Measurements from ENCODE around the gene TAS2R40. TPM values are rescaled to one million over a fixed set of nuclear protein-coding genes. Genes with fewer than 3 reads are reported as not detected.

Gene TAS2R40
- polyA plus RNA-seq, 1 donor from 2014 or later: not detected

- H3K9ac ChIP-seq (ENCODE audit: low read length): no peak overlapping the region
- no peak overlapping the region for H3K4me3 ChIP-seq (ENCODE audit: low read length)
- H3K27me3 ChIP-seq (ENCODE audit: insufficient read depth, low read depth, low read length): no peaks in the 10 kb centered on the region
Observed at GRCh38 chr7:143259765-143260164, 37.9 kb downstream of the TAS2R40 start.

GRCh38 chr7:143261901-143262300 lies 40.1 kb downstream of the TAS2R40 start:
- no peak for TF ChIP-seq EP300 (conservative IDR thresholded peaks at IDR 0.05; ENCODE audit: poor library complexity, severe bottlenecking)
- no peak for TF ChIP-seq MXI1 (conservative IDR thresholded peaks at IDR 0.05; ENCODE audit: poor library complexity, severe bottlenecking)
- no peak for TF ChIP-seq POLR2AphosphoS5 (IDR thresholded peaks at IDR 0.05)
- TF ChIP-seq RAD21 (conservative IDR thresholded peaks at IDR 0.05): no peak
- TF ChIP-seq SMC3 (conservative IDR thresholded peaks at IDR 0.05; ENCODE audit: poor library complexity): no peak
- TF ChIP-seq REST (IDR thresholded peaks at IDR 0.05; ENCODE audit: borderline replicate concordance): no peak
- no peak for TF ChIP-seq TAF1 (IDR thresholded peaks at IDR 0.05; ENCODE audit: low read depth)
- no peak for TF ChIP-seq CTCF (IDR thresholded peaks at IDR 0.05; ENCODE audit: poor library complexity, severe bottlenecking)
- no peak for TF ChIP-seq EZH2 (IDR thresholded peaks at IDR 0.05; ENCODE audit: borderline replicate concordance, insufficient read depth, low read length, poor library complexity, severe bottlenecking)
- no peaks in the 10 kb centered on the region for H3K27me3 ChIP-seq (ENCODE audit: insufficient read depth, low read depth, low read length)
- H4K20me1 ChIP-seq (ENCODE audit: insufficient read depth): no peaks in the 10 kb centered on the region
- H3K36me3 ChIP-seq (ENCODE audit: insufficient read depth, low read length): no peaks in the 10 kb centered on the region
- no peaks in the 10 kb centered on the region for H3K9me2 ChIP-seq (ENCODE audit: insufficient read depth, low read length)
- no peaks in the 10 kb centered on the region for H3K79me2 ChIP-seq (replicated peaks; ENCODE audit: insufficient read depth, low read length)
- no peaks in the 10 kb centered on the region for H3K9me3 ChIP-seq (ENCODE audit: low read length)
- H3F3A ChIP-seq (ENCODE audit: insufficient read depth, low read length, poor library complexity, severe bottlenecking): no peaks in the 10 kb centered on the region
- H3K4me3 ChIP-seq (ENCODE audit: low read length): no peak overlapping the region
- no peak overlapping the region for H3K4me2 ChIP-seq (ENCODE audit: low read length)
- no peak overlapping the region for H2AFZ ChIP-seq (ENCODE audit: low read depth, low read length)
- H3K9ac ChIP-seq (ENCODE audit: low read length): no peak overlapping the region
- H3K27ac ChIP-seq (ENCODE audit: low read length): no peak overlapping the region

More at GRCh38 chr7:143259765-143260164, 37.9 kb downstream of the TAS2R40 start:
- Histone ChIP-seq H3K9me2 (ENCODE audit: insufficient read depth, low read length) (no peaks in the 10 kb centered on the region), H3F3A (ENCODE audit: insufficient read depth, low read length, poor library complexity, severe bottlenecking) (no peaks in the 10 kb centered on the region), H3K79me2 (replicated peaks; ENCODE audit: insufficient read depth, low read length) (no peaks in the 10 kb centered on the region), H3K4me2 (ENCODE audit: low read length) (no peak overlapping the region), H3K9me3 (ENCODE audit: low read length) (no peaks in the 10 kb centered on the region), H2AFZ (ENCODE audit: low read depth, low read length) (no peak overlapping the region), H3K27ac (ENCODE audit: low read length) (no peak overlapping the region), H3K36me3 (ENCODE audit: insufficient read depth, low read length) (no peaks in the 10 kb centered on the region), H4K20me1 (ENCODE audit: insufficient read depth) (no peaks in the 10 kb centered on the region)
- TF ChIP-seq POLR2AphosphoS5 (IDR thresholded peaks at IDR 0.05) (no peak), REST (IDR thresholded peaks at IDR 0.05; ENCODE audit: borderline replicate concordance) (no peak), TAF1 (IDR thresholded peaks at IDR 0.05; ENCODE audit: low read depth) (no peak), EZH2 (IDR thresholded peaks at IDR 0.05; ENCODE audit: borderline replicate concordance, insufficient read depth, low read length, poor library complexity, severe bottlenecking) (no peak)
